K562 (cell line): ENCODE results near the gene C4A. TPM values are rescaled to one million over a fixed set of nuclear protein-coding genes. Genes with fewer than 3 reads are reported as not detected.

Experiments
- CCNT2 ChIP-seq: IDR thresholded peaks from 2 replicates; pipeline ENCODE4 v1.6.1; 2011; ENCODE audit warnings: borderline replicate concordance, low read depth, mild to moderate bottlenecking, moderate library complexity, mixed read lengths, low read length; ENCODE audit not compliant: insufficient read length; ENCODE audit errors: extremely low read depth
- CREBBP ChIP-seq: IDR thresholded peaks from one replicate; pipeline ENCODE4 v1.6.1; 2012; ENCODE audit warnings: low read depth, mild to moderate bottlenecking, control low read depth, inconsistent platforms, low read length
- EGR1 ChIP-seq: fragments of 450-650 bp; conservative IDR thresholded peaks from 2 replicates; pipeline ENCODE4 v1.6.1; 2017; ENCODE audit warnings: mild to moderate bottlenecking
- FOXA3 ChIP-seq, 2 experiments: fragments of 450-650 bp in 1 of 2; sonication (generic) in 1 of 2; formaldehyde crosslinking; IDR thresholded peaks in 1 of 2; conservative IDR thresholded peaks in 1 of 2; 2 replicates each; pipeline versions ENCODE4 v1.4.0 to v1.8.0; 2020 to 2022; ENCODE audit warnings: mild to moderate bottlenecking in 2 of 2, missing genetic modification reagents in 1 of 2
- ILF3 ChIP-seq: fragments of 450-650 bp; IDR thresholded peaks from 2 replicates; pipeline ENCODE4 v1.6.1; 2018; ENCODE audit warnings: antibody characterized with exemption, mild to moderate bottlenecking, moderate library complexity, borderline replicate concordance
- ILK ChIP-seq: fragments of 450-650 bp; IDR thresholded peaks from 2 replicates; pipeline ENCODE4 v1.6.1; 2016; ENCODE audit warnings: missing genetic modification characterization, low read depth, mild to moderate bottlenecking, missing compliant biosample characterization, moderate library complexity, borderline replicate concordance
- IRF9 ChIP-seq: fragments of 450-650 bp; IDR thresholded peaks from 2 replicates; pipeline ENCODE4 v1.6.1; 2016; ENCODE audit warnings: missing biosample characterization, missing genetic modification characterization
- KDM4B ChIP-seq, 2 experiments: fragments of 450-650 bp in 1 of 2; sonication (generic) in 1 of 2; IDR thresholded peaks; 2 replicates each; pipeline ENCODE4 v1.6.1; 2016 to 2017; ENCODE audit warnings: borderline replicate concordance in 2 of 2, antibody characterized with exemption in 1 of 2, low read depth in 1 of 2, mild to moderate bottlenecking in 1 of 2
- KLF16 ChIP-seq: IDR thresholded peaks from 2 replicates; pipeline ENCODE4 v1.6.1; 2016; ENCODE audit warnings: antibody characterized with exemption
- MED1 ChIP-seq: sonication (generic); formaldehyde crosslinking; IDR thresholded peaks from 2 replicates; pipeline ENCODE4 v1.8.1; 2023; ENCODE audit warnings: missing genetic modification reagents, borderline replicate concordance
- MEIS2 ChIP-seq: fragments of 450-650 bp; IDR thresholded peaks from 2 replicates; pipeline ENCODE4 v1.6.1; 2014; ENCODE audit warnings: mild to moderate bottlenecking; ENCODE audit not compliant: partially characterized antibody
- NCOA6 ChIP-seq: fragments of 450-650 bp; IDR thresholded peaks from 2 replicates; pipeline ENCODE4 v1.6.1; 2017; ENCODE audit warnings: mild to moderate bottlenecking
- NEUROD1 ChIP-seq: fragments of 150-350 bp; IDR thresholded peaks from 2 replicates; pipeline ENCODE4 v1.6.1; 2014; ENCODE audit warnings: borderline replicate concordance, low read length, low read depth; ENCODE audit not compliant: partially characterized antibody
- RBM14 ChIP-seq: fragments of 200-400 bp; formaldehyde crosslinking; IDR thresholded peaks from 2 replicates; pipeline ENCODE4 v1.6.1; 2018; ENCODE audit warnings: low read depth, mild to moderate bottlenecking, low read length, moderate library complexity, borderline replicate concordance; ENCODE audit not compliant: insufficient read depth
- SIX5 ChIP-seq, 2 experiments: IDR thresholded peaks; 2 replicates each; pipeline ENCODE4 v1.6.1; 2011; ENCODE audit warnings: low read length in 2 of 2, borderline replicate concordance in 1 of 2, low read depth in 1 of 2, mild to moderate bottlenecking in 1 of 2, moderate library complexity in 1 of 2; ENCODE audit not compliant: insufficient read depth in 1 of 2
- SRSF1 ChIP-seq: fragments of 200-400 bp; formaldehyde crosslinking; IDR thresholded peaks from 2 replicates; pipeline ENCODE4 v1.6.1; 2017; ENCODE audit warnings: mild to moderate bottlenecking, low read depth, low read length, moderate library complexity
- ZNF197 ChIP-seq: fragments of 200-800 bp; sonication (Bioruptor generic); IDR thresholded peaks from 2 replicates; pipeline ENCODE4 v1.6.1; 2016; ENCODE audit warnings: low read depth, missing genetic modification characterization, missing compliant biosample characterization
- ZNF316 ChIP-seq: fragments of 450-650 bp; IDR thresholded peaks from 2 replicates; pipeline ENCODE4 v1.6.1; 2016
- ZNF551 ChIP-seq: fragments of 250-450 bp; sonication (Bioruptor Pico); IDR thresholded peaks from 2 replicates; pipeline ENCODE4 v1.5.0; 2021; ENCODE audit warnings: mild to moderate bottlenecking, moderate library complexity
- ZNF695 ChIP-seq: fragments of 450-650 bp; formaldehyde crosslinking; IDR thresholded peaks from 2 replicates; pipeline ENCODE4 v1.4.0; 2020; ENCODE audit warnings: mild to moderate bottlenecking, moderate library complexity
- ZNF717 ChIP-seq: fragments of 250-450 bp; sonication (Bioruptor Pico); IDR thresholded peaks from 2 replicates; pipeline ENCODE4 v1.5.0; 2021
- ZNF778 ChIP-seq: fragments of 450-650 bp; formaldehyde crosslinking; IDR thresholded peaks from 2 replicates; pipeline ENCODE4 v1.4.0; 2020; ENCODE audit warnings: mild to moderate bottlenecking, moderate library complexity
- polyA plus RNA-seq, 8 experiments: library from polyadenylated mRNA; depleted of rRNA in 4 of 8; stranded (reverse) in 5 of 8; unstranded in 3 of 8; fragments of >200 nt; fragmentation: Nextera tagmentation in 2 of 8; fragmentation: Illumina TruSeq in 1 of 8; extraction: Ambion mirVana in 2 of 8; extraction: Trizol in 1 of 8; gene quantifications; 2 replicates each; pipeline versions ENCODE4 v1.2.1 to v1.2.3, GENCODE V29; 2011 to 2014; ENCODE audit warnings: inconsistent platforms in 1 of 8, missing spikeins in 1 of 8
- total RNA-seq, 7 experiments: library from RNA; depleted of rRNA in 6 of 7; stranded (reverse); fragments of >200 nt in 6 of 7; fragmentation: Illumina TruSeq in 2 of 7; extraction: Trizol in 2 of 7; gene quantifications; 2 replicates each; pipeline versions ENCODE4 v1.2.1 to v1.2.3, GENCODE V29; 2011 to 2021; ENCODE audit warnings: low replicate concordance in 1 of 7
- TF ChIP-seq, protein P1 (sequence below): fragments of 450-650 bp; formaldehyde crosslinking; IDR thresholded peaks from 2 replicates; pipeline ENCODE4 v1.4.0; 2020; ENCODE audit warnings: mild to moderate bottlenecking, moderate library complexity
- TF ChIP-seq, protein P2 (sequence below): fragments of 450-650 bp; formaldehyde crosslinking; IDR thresholded peaks from 2 replicates; pipeline ENCODE4 v1.4.0; 2022; ENCODE audit warnings: mild to moderate bottlenecking, moderate library complexity

The C4A gene
- total and polyA plus RNA-seq, 9 of the 15 experiments (the other 6 are each of a cell fraction or from before 2014, with no cell fraction given) = 0.27 to 7.6 (median 5.0) TPM

DNA sequence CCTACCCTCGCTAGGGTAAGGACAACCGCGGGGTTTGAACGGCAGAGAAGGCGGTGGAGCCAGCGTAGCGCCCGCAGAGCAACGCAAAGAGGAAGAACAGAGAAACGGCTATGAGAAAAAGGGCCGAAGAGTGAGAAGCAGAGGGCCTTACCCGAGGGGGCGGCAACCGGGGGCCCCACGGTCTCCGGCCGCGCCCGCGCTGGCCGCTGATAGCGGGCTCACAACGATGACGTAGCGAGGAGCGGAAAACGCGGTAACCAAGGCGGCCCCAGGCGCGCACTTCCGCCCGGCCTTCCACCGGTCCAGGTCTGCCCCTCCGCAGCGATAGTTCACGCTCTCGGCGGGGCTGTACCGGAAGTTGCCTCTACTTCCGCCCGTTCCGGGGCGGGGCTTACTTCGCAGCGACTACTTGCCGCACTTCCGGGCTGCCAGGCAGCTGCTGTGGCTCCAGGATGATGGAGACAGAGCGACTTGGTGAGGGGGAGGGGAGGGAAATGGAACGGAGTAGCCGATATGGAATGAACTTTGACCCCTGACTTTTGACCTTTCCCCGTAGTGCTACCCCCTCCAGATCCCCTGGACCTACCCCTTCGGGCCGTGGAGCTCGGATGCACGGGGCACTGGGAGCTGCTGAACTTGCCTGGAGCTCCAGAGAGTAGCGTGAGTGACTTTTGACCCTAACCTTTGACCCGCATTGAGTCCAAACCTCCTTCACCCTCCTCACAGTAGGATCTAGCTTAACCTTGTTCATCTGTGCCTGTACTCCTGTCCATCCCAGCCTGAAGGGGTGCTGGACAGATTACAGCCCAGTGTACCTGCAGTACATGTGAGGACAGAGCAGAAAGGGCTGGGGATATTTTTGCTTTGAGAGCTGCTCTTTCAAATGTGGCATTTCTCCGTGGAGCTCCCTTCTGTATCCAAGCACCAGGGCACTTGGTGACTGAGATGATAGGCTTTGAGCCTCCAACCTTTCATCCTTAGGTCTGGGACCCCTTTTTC, 22.8 kb upstream of the C4A start, which contains the start of the genes NELFE and SKIC2 (continued):
- TF ChIP-seq IRF9 = peak; percentile 92
- TF ChIP-seq ZNF717 (CRISPR knock-in tag) = no peak
- no peak for TF ChIP-seq FOXA3 (CRISPR knock-in tag; conservative IDR thresholded peaks at IDR 0.05 in 1 of 2, IDR thresholded peaks at IDR 0.05 in 1 of 2)
- TF ChIP-seq SIX5 (IDR thresholded peaks at IDR 0.05; ENCODE audit: borderline replicate concordance in 1 of 2, insufficient read depth in 1 of 2, low read depth in 1 of 2, low read length in 2 of 2) = peak; percentile 74 to 75; a peak in 3 of 4 replicates
- no peak for TF ChIP-seq ZNF316
- TF ChIP-seq ZNF778 (CRISPR knock-in tag) = no peak
- TF ChIP-seq ZNF695 (CRISPR knock-in tag) = peak; percentile 75; the same call in 1 of the 2 replicates
- TF ChIP-seq CREBBP = no peak
- peak; percentile 92 for TF ChIP-seq CCNT2
- peak in 1 of 2 experiments; percentile 94; a peak in 1 of 4 replicates for TF ChIP-seq KDM4B (IDR thresholded peaks at IDR 0.05; ENCODE audit: borderline replicate concordance in 2 of 2, low read depth in 1 of 2)
- TF ChIP-seq MEIS2 = peak; percentile 58
- no peak for TF ChIP-seq ZNF551 (CRISPR knock-in tag)
- TF ChIP-seq ZNF197 (CRISPR knock-in tag) = 0 out of 2 replicates have a peak, but pooled peaks have one; percentile 32
- TF ChIP-seq, protein P1, sequence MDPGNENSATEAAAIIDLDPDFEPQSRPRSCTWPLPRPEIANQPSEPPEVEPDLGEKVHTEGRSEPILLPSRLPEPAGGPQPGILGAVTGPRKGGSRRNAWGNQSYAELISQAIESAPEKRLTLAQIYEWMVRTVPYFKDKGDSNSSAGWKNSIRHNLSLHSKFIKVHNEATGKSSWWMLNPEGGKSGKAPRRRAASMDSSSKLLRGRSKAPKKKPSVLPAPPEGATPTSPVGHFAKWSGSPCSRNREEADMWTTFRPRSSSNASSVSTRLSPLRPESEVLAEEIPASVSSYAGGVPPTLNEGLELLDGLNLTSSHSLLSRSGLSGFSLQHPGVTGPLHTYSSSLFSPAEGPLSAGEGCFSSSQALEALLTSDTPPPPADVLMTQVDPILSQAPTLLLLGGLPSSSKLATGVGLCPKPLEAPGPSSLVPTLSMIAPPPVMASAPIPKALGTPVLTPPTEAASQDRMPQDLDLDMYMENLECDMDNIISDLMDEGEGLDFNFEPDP (CRISPR knock-in tag) = peak; percentile 85; the same call in 1 of the 2 replicates
- no peak for TF ChIP-seq SRSF1
- TF ChIP-seq RBM14 = no peak
- no peak for TF ChIP-seq KLF16
- TF ChIP-seq ILK (tag) = no peak
- TF ChIP-seq, protein P2, sequence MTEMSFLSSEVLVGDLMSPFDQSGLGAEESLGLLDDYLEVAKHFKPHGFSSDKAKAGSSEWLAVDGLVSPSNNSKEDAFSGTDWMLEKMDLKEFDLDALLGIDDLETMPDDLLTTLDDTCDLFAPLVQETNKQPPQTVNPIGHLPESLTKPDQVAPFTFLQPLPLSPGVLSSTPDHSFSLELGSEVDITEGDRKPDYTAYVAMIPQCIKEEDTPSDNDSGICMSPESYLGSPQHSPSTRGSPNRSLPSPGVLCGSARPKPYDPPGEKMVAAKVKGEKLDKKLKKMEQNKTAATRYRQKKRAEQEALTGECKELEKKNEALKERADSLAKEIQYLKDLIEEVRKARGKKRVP (CRISPR knock-in tag) = peak; percentile 70
- no peak for TF ChIP-seq MED1 (CRISPR knock-in tag)
- peak; percentile 38 for TF ChIP-seq NEUROD1
- TF ChIP-seq EGR1 = peak; percentile 68; the same call in 1 of the 2 replicates
- no peak for TF ChIP-seq ILF3
- no peak for TF ChIP-seq NCOA6
